GM18505 (cell line): ENCODE data around the gene ITIH3.

Experiments
- ATAC-seq: cut with Tn5 transposase; IDR thresholded peaks from one replicate; pipeline ENCODE4 v1.9.1; 2021; ENCODE audit not compliant: unreplicated experiment
- POLR2A ChIP-seq: IDR thresholded peaks from 4 replicates; pipeline ENCODE4 v1.6.1; 2011; ENCODE audit warnings: borderline replicate concordance; ENCODE audit not compliant: insufficient read depth, insufficient read length; ENCODE audit errors: extremely low read depth

ITIH3 gene

GRCh38 chr3:52794612-52795099 is at the start of gene ITIH3:
Gene ITIH3, plus strand, starts transcription at chr3:52794796. Its CDS starts 8 bp downstream, at chr3:52794804.
- no peak for ATAC-seq
- TF ChIP-seq POLR2A = no peak

- no peak for ATAC-seq
- no peak for TF ChIP-seq POLR2A
Observed at GRCh38 chr3:52752045-52752660, 42.4 kb upstream of the ITIH3 start.

- no peak for TF ChIP-seq POLR2A
- ATAC-seq = no peak
Observed at GRCh38 chr3:52754373-52754772, 40.2 kb upstream of the ITIH3 start.

GRCh38 chr3:52756141-52756540 is 38.5 kb upstream of the ITIH3 start:
- TF ChIP-seq POLR2A = no peak
- ATAC-seq = no peak

- no peak for TF ChIP-seq POLR2A
- no peak for ATAC-seq
Observed at GRCh38 chr3:52763466-52763865, 31.1 kb upstream of the ITIH3 start.

GRCh38 chr3:52769786-52770455 is 24.7 kb upstream of the ITIH3 start:
- no peak for ATAC-seq
- TF ChIP-seq POLR2A = no peak

GRCh38 chr3:52770496-52771333 is 23.9 kb upstream of the ITIH3 start, which contains the start of gene NEK4:
Gene NEK4, minus strand, starts transcription at chr3:52770940. Its CDS starts 194 bp downstream, at chr3:52770746.
- ATAC-seq = peak; percentile 92
- peak; percentile 95 for TF ChIP-seq POLR2A

- no peak for TF ChIP-seq POLR2A
- ATAC-seq = no peak
Observed at GRCh38 chr3:52771334-52771681, 23.3 kb upstream of the ITIH3 start.

- no peak for ATAC-seq
- TF ChIP-seq POLR2A = no peak
Observed at GRCh38 chr3:52771702-52772101, 22.9 kb upstream of the ITIH3 start.

- TF ChIP-seq POLR2A = no peak
- no peak for ATAC-seq
Observed at GRCh38 chr3:52773361-52774065, 21.1 kb upstream of the ITIH3 start.

GRCh38 chr3:52774066-52774713 is 20.4 kb upstream of the ITIH3 start:
- no peak for TF ChIP-seq POLR2A
- ATAC-seq = no peak
